Cardiac fibroblast (primary cell): Measurements from ENCODE around the gene DDX43.

ENCODE experiments used
- DNase-seq, 2 donors: peaks; one replicate each; pipeline versions ENCODE4 v3.0.0 to v3.0.0-alpha.2; 2010; ENCODE audit warnings: low read depth in 2 of 2
- H3K4me3 ChIP-seq, 2 donors: replicated peaks in 1 of 2; 1 replicate in 1 of 2; 2 replicates in 1 of 2; pipeline ENCODE4 v1.5.1; 2011; ENCODE audit warnings: low read depth in 2 of 2, low read length in 2 of 2, mild to moderate bottlenecking in 2 of 2, moderate library complexity in 1 of 2
- CTCF ChIP-seq: IDR thresholded peaks from one replicate; pipeline ENCODE4 v1.5.1; 2011; ENCODE audit warnings: low read depth, mild to moderate bottlenecking, low read length, inconsistent platforms

The DDX43 gene

GRCh38 chr6:73394577-73395354 lies at the start of gene DDX43:
Gene DDX43, plus strand, starts transcription at chr6:73394828. Its CDS starts 78 bp downstream, at chr6:73394906.
- peak; percentile 60 to 71 for DNase-seq
- peak within 1 kb of the TSS; percentile 28 to 47 for H3K4me3 ChIP-seq
- TF ChIP-seq CTCF, result no peak

- H3K4me3 ChIP-seq, result no peak overlapping the region
- TF ChIP-seq CTCF, result no peak
- no peak for DNase-seq
Measured at GRCh38 chr6:73348550-73349204, 46.0 kb upstream of the DDX43 start.

- H3K4me3 ChIP-seq, result no peak overlapping the region
- TF ChIP-seq CTCF, result no peak
- DNase-seq, result no peak
Measured at GRCh38 chr6:73349311-73349710, 45.3 kb upstream of the DDX43 start.

GRCh38 chr6:73353636-73354593 lies 40.7 kb upstream of the DDX43 start, which contains the start of gene DPPA5:
Gene DPPA5, minus strand, starts transcription at chr6:73354276. Its CDS starts 51 bp downstream, at chr6:73354225.
- no peak for DNase-seq
- no peak within 1 kb of the TSS for H3K4me3 ChIP-seq
- TF ChIP-seq CTCF, result no peak

- H3K4me3 ChIP-seq, result no peak within 1 kb of the TSS
- no peak for DNase-seq
- no peak for TF ChIP-seq CTCF
Measured at GRCh38 chr6:73362358-73362757, 32.3 kb upstream of the DDX43 start, which contains the start of gene KHDC3L. Gene KHDC3L, plus strand, starts transcription at chr6:73362658. Its CDS starts 72 bp downstream, at chr6:73362730.

GRCh38 chr6:73362869-73363536 lies 31.6 kb upstream of the DDX43 start:
- no peak for TF ChIP-seq CTCF
- no peak overlapping the region for H3K4me3 ChIP-seq
- no peak for DNase-seq
